Measurements from ENCODE around the gene B3GNT3.
"Not testable (repeated sequence)": the region's sequence is repeated elsewhere in the genome, so short reads cannot be mapped to it uniquely, and the experiment has no call there.

B3GNT3 gene

GRCh38 chr19:17797424-17798201, 2.7 kb downstream of the B3GNT3 start:
- DNase-seq = peak in 1 of 5 experiments; percentile 35

- not testable (repeated sequence) for DNase-seq
Measured at GRCh38 chr19:17798599-17798998, 3.7 kb downstream of the B3GNT3 start.

GRCh38 chr19:17802137-17802858, 7.4 kb downstream of the B3GNT3 start:
- no peak for DNase-seq

- peak in 2 of 5 experiments; percentile 23 to 90 for DNase-seq
Measured at GRCh38 chr19:17803264-17803896, 8.4 kb downstream of the B3GNT3 start.

- DNase-seq = no peak
Measured at GRCh38 chr19:17805427-17805826, 10.5 kb downstream of the B3GNT3 start.

GRCh38 chr19:17806945-17807344, 12.0 kb downstream of the B3GNT3 start:
- DNase-seq = peak in 1 of 5 experiments; percentile 65

GRCh38 chr19:17807731-17808316, 12.9 kb downstream of the B3GNT3 start:
- DNase-seq = peak in 1 of 5 experiments; percentile 33

GRCh38 chr19:17811103-17811502, 16.2 kb downstream of the B3GNT3 start:
- DNase-seq = no peak

GRCh38 chr19:17811681-17812080, 16.7 kb downstream of the B3GNT3 start:
- no peak for DNase-seq

GRCh38 chr19:17812099-17812498, 17.2 kb downstream of the B3GNT3 start:
- DNase-seq = no peak

GRCh38 chr19:17817668-17818363, 22.9 kb downstream of the B3GNT3 start:
- no peak for DNase-seq

GRCh38 chr19:17821190-17821589, 26.3 kb downstream of the B3GNT3 start, which contains the start of gene INSL3:
Gene INSL3 (minus strand): TSS chr19:17821519. CDS start chr19:17821506, 13 bp downstream.
- no peak for DNase-seq

GRCh38 chr19:17824339-17824738, 29.4 kb downstream of the B3GNT3 start:
- DNase-seq = no peak

GRCh38 chr19:17826508-17827056, 31.6 kb downstream of the B3GNT3 start:
- no peak for DNase-seq

GRCh38 chr19:17829855-17830566, 35.1 kb downstream of the B3GNT3 start:
- DNase-seq = no peak

GRCh38 chr19:17830567-17831418, 35.9 kb downstream of the B3GNT3 start:
- peak in 4 of 5 experiments; percentile 18 to 48 (median 33) for DNase-seq

GRCh38 chr19:17831419-17831888, 36.5 kb downstream of the B3GNT3 start:
- no peak for DNase-seq

- DNase-seq = no peak
Measured at GRCh38 chr19:17832443-17833208, 37.7 kb downstream of the B3GNT3 start.
